ES-I3 (cell line): Measurements from ENCODE around the gene PEX7.
"Not testable (repeated sequence)": the region's sequence is repeated elsewhere in the genome, so short reads cannot be mapped to it uniquely, and the experiment has no call there.

Source experiments
- H3K36me3 ChIP-seq: 2 replicates; pipeline ENCODE4 v1.6.1; 2013; ENCODE audit warnings: mild to moderate bottlenecking, low read length, control low read depth, moderate library complexity; ENCODE audit not compliant: insufficient read depth
- H3K4me1 ChIP-seq: 2 replicates; pipeline ENCODE4 v1.6.1; 2013; ENCODE audit warnings: mild to moderate bottlenecking, control low read depth, low read length; ENCODE audit not compliant: insufficient read depth
- H3K9ac ChIP-seq: 2 replicates; pipeline ENCODE4 v1.6.1; 2013; ENCODE audit warnings: low read depth, mild to moderate bottlenecking, low read length, moderate library complexity
- H3K9me3 ChIP-seq: 2 replicates; pipeline ENCODE4 v1.6.1; 2013; ENCODE audit warnings: mild to moderate bottlenecking, low read length, moderate library complexity; ENCODE audit not compliant: control insufficient read depth, insufficient read depth

The PEX7 gene

GRCh38 chr6:136784910-136785746 is 37.3 kb upstream of the PEX7 start:
- no peaks in the 10 kb centered on the region for H3K4me1 ChIP-seq
- no peaks in the 10 kb centered on the region for H3K36me3 ChIP-seq
- H3K9me3 ChIP-seq, result no peaks in the 10 kb centered on the region
- H3K9ac ChIP-seq, result no peak overlapping the region

- H3K36me3 ChIP-seq, result no peaks in the 10 kb centered on the region
- H3K4me1 ChIP-seq, result no peaks in the 10 kb centered on the region; the same call in 1 of the 2 replicates
- no peak overlapping the region for H3K9ac ChIP-seq
- H3K9me3 ChIP-seq, result no peaks in the 10 kb centered on the region
These were observed 35.7 kb upstream of the PEX7 start for GRCh38 chr6:136786658-136787057.

- Histone ChIP-seq H3K36me3 (no peaks in the 10 kb centered on the region), H3K9me3 (no peaks in the 10 kb centered on the region), H3K4me1 (no peaks in the 10 kb centered on the region; the same call in 1 of the 2 replicates), H3K9ac (no peak overlapping the region)
These were observed 34.7 kb upstream of the PEX7 start for GRCh38 chr6:136787726-136788068.

GRCh38 chr6:136788069-136788902 is 34.1 kb upstream of the PEX7 start:
- no peaks in the 10 kb centered on the region for H3K36me3 ChIP-seq
- no peaks in the 10 kb centered on the region; the same call in 1 of the 2 replicates for H3K4me1 ChIP-seq
- H3K9me3 ChIP-seq, result no peaks in the 10 kb centered on the region
- H3K9ac ChIP-seq, result no peak overlapping the region

- not testable (repeated sequence) for H3K4me1 ChIP-seq, H3K36me3 ChIP-seq, H3K9ac ChIP-seq, H3K9me3 ChIP-seq
These were observed 33.0 kb upstream of the PEX7 start for GRCh38 chr6:136789440-136789839.

- H3K9ac ChIP-seq, result peak overlapping the region; percentile 84; the same call in 1 of the 2 replicates
- H3K36me3 ChIP-seq, result no peaks in the 10 kb centered on the region
- no peaks in the 10 kb centered on the region; the same call in 1 of the 2 replicates for H3K4me1 ChIP-seq
- H3K9me3 ChIP-seq, result no peaks in the 10 kb centered on the region
These were observed 31.7 kb upstream of the PEX7 start for GRCh38 chr6:136790411-136791295.

- H3K36me3 ChIP-seq, result no peaks in the 10 kb centered on the region
- no peaks in the 10 kb centered on the region; the same call in 1 of the 2 replicates for H3K4me1 ChIP-seq
- H3K9me3 ChIP-seq, result no peaks in the 10 kb centered on the region
- H3K9ac ChIP-seq, result peak overlapping the region; percentile 84
These were observed 30.9 kb upstream of the PEX7 start for GRCh38 chr6:136791296-136792094.

- Histone ChIP-seq H3K9ac (peak overlapping the region; percentile 84; the same call in 1 of the 2 replicates), H3K9me3 (no peaks in the 10 kb centered on the region), H3K4me1 (no peaks in the 10 kb centered on the region; the same call in 1 of the 2 replicates), H3K36me3 (no peaks in the 10 kb centered on the region)
These were observed 30.3 kb upstream of the PEX7 start for GRCh38 chr6:136792095-136792409.

GRCh38 chr6:136792410-136793262 is 29.8 kb upstream of the PEX7 start, which contains the start of gene MAP3K5:
TSS of gene MAP3K5 (minus strand) at chr6:136792477. CDS start at chr6:136792157, 320 bp downstream.
- Histone ChIP-seq H3K36me3 (no peaks in the 10 kb centered on the region), H3K4me1 (no peaks in the 10 kb centered on the region; the same call in 1 of the 2 replicates), H3K9me3 (no peaks in the 10 kb centered on the region), H3K9ac (peak within 1 kb of the TSS; percentile 84)

- Histone ChIP-seq H3K4me1 (no peaks in the 10 kb centered on the region; the same call in 1 of the 2 replicates), H3K9me3 (no peaks in the 10 kb centered on the region), H3K9ac (peak overlapping the region; percentile 84; the same call in 1 of the 2 replicates), H3K36me3 (no peaks in the 10 kb centered on the region)
These were observed 29.0 kb upstream of the PEX7 start for GRCh38 chr6:136793363-136793762.

GRCh38 chr6:136795386-136795785 is 27.0 kb upstream of the PEX7 start:
- Histone ChIP-seq H3K36me3 (no peaks in the 10 kb centered on the region), H3K9me3 (no peaks in the 10 kb centered on the region), H3K9ac (no peak overlapping the region), H3K4me1 (no peaks in the 10 kb centered on the region; the same call in 1 of the 2 replicates)

GRCh38 chr6:136795996-136796395 is 26.4 kb upstream of the PEX7 start:
- no peaks in the 10 kb centered on the region for H3K36me3 ChIP-seq
- no peaks in the 10 kb centered on the region for H3K9me3 ChIP-seq
- no peak overlapping the region for H3K9ac ChIP-seq
- H3K4me1 ChIP-seq, result no peaks in the 10 kb centered on the region; the same call in 1 of the 2 replicates

GRCh38 chr6:136798044-136798443 is 24.3 kb upstream of the PEX7 start:
- Histone ChIP-seq H3K9me3 (no peaks in the 10 kb centered on the region), H3K4me1 (no peaks in the 10 kb centered on the region), H3K9ac (no peak overlapping the region), H3K36me3 (no peaks in the 10 kb centered on the region)
